MM.1S (cell line): ENCODE measurements around the gene VDAC1.

ENCODE experiments used
- DNase-seq: peaks from one replicate; pipeline ENCODE4 v3.0.0-alpha.2; 2015
- H2AFZ ChIP-seq: fragments of 300-600 bp; sonication (generic); 2 replicates; pipeline ENCODE4 v1.6.0; 2016; ENCODE audit warnings: antibody characterized with exemption, low read length
- H3F3A ChIP-seq: fragments of 300-600 bp; sonication (generic); 2 replicates; pipeline ENCODE4 v1.6.1; 2016; ENCODE audit warnings: mild to moderate bottlenecking, antibody characterized with exemption, low read length, moderate library complexity, mixed read lengths; ENCODE audit not compliant: insufficient read depth
- H3K27ac ChIP-seq: fragments of 300-600 bp; sonication (generic); 2 replicates; pipeline ENCODE4 v1.5.1; 2016; ENCODE audit warnings: mild to moderate bottlenecking, low read length
- H3K27me3 ChIP-seq: fragments of 300-600 bp; sonication (generic); replicated peaks from 2 replicates; pipeline ENCODE4 v1.6.0; 2016; ENCODE audit warnings: low read length; ENCODE audit not compliant: insufficient read depth
- H3K36me3 ChIP-seq: fragments of 300-600 bp; sonication (generic); replicated peaks from 2 replicates; pipeline ENCODE4 v1.6.1; 2016; ENCODE audit warnings: mild to moderate bottlenecking, low read length, mixed read lengths; ENCODE audit not compliant: insufficient read depth
- H3K4me1 ChIP-seq: fragments of 300-600 bp; sonication (generic); 2 replicates; pipeline ENCODE4 v1.6.1; 2016; ENCODE audit warnings: low read length, mixed read lengths
- H3K4me2 ChIP-seq: fragments of 300-600 bp; sonication (generic); 2 replicates; pipeline ENCODE4 v1.6.0; 2016; ENCODE audit warnings: low read depth, low read length
- H3K4me3 ChIP-seq: fragments of 300-600 bp; sonication (generic); 2 replicates; pipeline ENCODE4 v1.5.1; 2016; ENCODE audit warnings: low read length, mixed read lengths
- H3K79me2 ChIP-seq: fragments of 300-600 bp; sonication (generic); 2 replicates; pipeline ENCODE4 v1.6.1; 2016; ENCODE audit warnings: mixed run types, low read length, mixed read lengths
- H3K9ac ChIP-seq: fragments of 300-600 bp; sonication (generic); 2 replicates; pipeline ENCODE4 v1.6.1; 2016; ENCODE audit warnings: low read length, mixed read lengths
- H3K9me2 ChIP-seq: fragments of 300-600 bp; sonication (generic); replicated peaks from 2 replicates; pipeline ENCODE4 v1.6.1; 2016; ENCODE audit warnings: mild to moderate bottlenecking, low read length, mixed read lengths; ENCODE audit not compliant: insufficient read depth
- H3K9me3 ChIP-seq: fragments of 300-600 bp; sonication (generic); replicated peaks from 2 replicates; pipeline ENCODE4 v1.6.1; 2016; ENCODE audit warnings: mild to moderate bottlenecking, low read length, mixed read lengths; ENCODE audit not compliant: insufficient read depth
- H4K20me1 ChIP-seq: fragments of 300-600 bp; sonication (generic); 2 replicates; pipeline ENCODE4 v1.6.1; 2016; ENCODE audit warnings: mild to moderate bottlenecking, low read length, moderate library complexity, mixed read lengths; ENCODE audit not compliant: insufficient read depth
- EZH2 ChIP-seq: fragments of 300-600 bp; sonication (generic); optimal IDR thresholded peaks from 2 replicates; pipeline ENCODE3; 2017; ENCODE audit warnings: low read depth, mild to moderate bottlenecking, antibody characterized with exemption, low read length, mixed read lengths
- EZH2phosphoT487 ChIP-seq: fragments of 300-600 bp; sonication (generic); IDR thresholded peaks from 2 replicates; pipeline ENCODE4 v1.6.1; 2018; ENCODE audit warnings: antibody characterized with exemption, low read length
- TF ChIP-seq, protein P1 (sequence below): fragments of 300-600 bp; sonication (generic); IDR thresholded peaks from 2 replicates; pipeline ENCODE4 v1.5.1; 2016; ENCODE audit warnings: antibody characterized with exemption, low read length, mixed read lengths

Gene VDAC1

DNA sequence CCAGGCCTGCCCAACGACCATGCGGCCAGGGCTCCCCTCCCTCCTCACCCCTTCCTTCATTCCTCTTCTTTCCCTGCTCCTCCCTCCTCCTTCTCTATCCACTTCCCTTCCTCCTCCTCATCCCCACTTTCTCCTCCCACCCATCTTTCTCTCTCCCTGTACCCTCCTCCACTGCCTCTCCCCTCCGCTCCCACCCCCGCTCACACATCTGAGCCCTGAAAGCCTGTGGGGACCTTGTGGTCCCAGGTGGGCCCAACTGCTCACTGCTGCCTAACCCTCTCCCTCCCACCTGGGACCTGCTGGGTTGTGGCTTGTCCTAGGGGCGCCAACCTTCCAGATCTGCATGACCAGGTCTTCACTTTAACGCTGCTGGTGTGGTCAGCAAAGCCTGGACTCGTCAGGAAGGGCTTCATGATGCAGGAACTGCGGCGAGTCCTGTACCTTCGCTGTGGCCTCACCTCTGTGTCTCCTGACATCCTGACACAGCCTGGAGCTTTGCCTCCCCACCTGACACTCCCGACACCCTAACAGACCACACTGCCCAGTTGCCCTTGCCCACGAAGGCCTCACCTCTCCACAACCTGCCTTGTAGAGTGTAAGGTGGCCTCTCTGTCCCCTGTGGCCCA is 71.0 kb downstream of the VDAC1 start:
- Histone ChIP-seq H3F3A (0 out of 2 replicates have a peak, but pooled peaks cover under 1% of the 10 kb centered on the region), H3K36me3 (no peaks in the 10 kb centered on the region), H3K4me3 (no peak overlapping the region), H3K9me3 (no peaks in the 10 kb centered on the region), H3K9ac (no peak overlapping the region), H3K27ac (no peak overlapping the region), H2AFZ (no peak overlapping the region), H3K27me3 (no peaks in the 10 kb centered on the region), H3K79me2 (no peaks in the 10 kb centered on the region), H3K4me2 (no peak overlapping the region), H3K4me1 (no peaks in the 10 kb centered on the region), H3K9me2 (no peaks in the 10 kb centered on the region), H4K20me1 (no peaks in the 10 kb centered on the region)
- DNase-seq, result no peak
- TF ChIP-seq EZH2phosphoT487 (no peak), EZH2 (no peak)
- TF ChIP-seq, protein P1, sequence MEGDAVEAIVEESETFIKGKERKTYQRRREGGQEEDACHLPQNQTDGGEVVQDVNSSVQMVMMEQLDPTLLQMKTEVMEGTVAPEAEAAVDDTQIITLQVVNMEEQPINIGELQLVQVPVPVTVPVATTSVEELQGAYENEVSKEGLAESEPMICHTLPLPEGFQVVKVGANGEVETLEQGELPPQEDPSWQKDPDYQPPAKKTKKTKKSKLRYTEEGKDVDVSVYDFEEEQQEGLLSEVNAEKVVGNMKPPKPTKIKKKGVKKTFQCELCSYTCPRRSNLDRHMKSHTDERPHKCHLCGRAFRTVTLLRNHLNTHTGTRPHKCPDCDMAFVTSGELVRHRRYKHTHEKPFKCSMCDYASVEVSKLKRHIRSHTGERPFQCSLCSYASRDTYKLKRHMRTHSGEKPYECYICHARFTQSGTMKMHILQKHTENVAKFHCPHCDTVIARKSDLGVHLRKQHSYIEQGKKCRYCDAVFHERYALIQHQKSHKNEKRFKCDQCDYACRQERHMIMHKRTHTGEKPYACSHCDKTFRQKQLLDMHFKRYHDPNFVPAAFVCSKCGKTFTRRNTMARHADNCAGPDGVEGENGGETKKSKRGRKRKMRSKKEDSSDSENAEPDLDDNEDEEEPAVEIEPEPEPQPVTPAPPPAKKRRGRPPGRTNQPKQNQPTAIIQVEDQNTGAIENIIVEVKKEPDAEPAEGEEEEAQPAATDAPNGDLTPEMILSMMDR, result no peak

- Histone ChIP-seq H2AFZ (no peak overlapping the region), H3K4me1 (no peaks in the 10 kb centered on the region), H3F3A (no peaks in the 10 kb centered on the region), H3K79me2 (no peaks in the 10 kb centered on the region), H3K27me3 (no peaks in the 10 kb centered on the region), H4K20me1 (no peaks in the 10 kb centered on the region), H3K9ac (no peak overlapping the region), H3K4me2 (no peak overlapping the region), H3K27ac (no peak overlapping the region), H3K36me3 (no peaks in the 10 kb centered on the region), H3K9me2 (no peaks in the 10 kb centered on the region), H3K4me3 (no peak overlapping the region), H3K9me3 (no peaks in the 10 kb centered on the region)
- TF ChIP-seq EZH2phosphoT487 (no peak), EZH2 (no peak)
- TF ChIP-seq, protein P1, result no peak
- no peak for DNase-seq
Observed at GRCh38 chr5:133933169-133933509, 71.6 kb downstream of the VDAC1 start.

GRCh38 chr5:133932441-133933168 is 72.2 kb downstream of the VDAC1 start:
- Histone ChIP-seq H2AFZ (no peak overlapping the region), H3K79me2 (no peaks in the 10 kb centered on the region), H3K9ac (no peak overlapping the region), H3K9me2 (no peaks in the 10 kb centered on the region), H3K4me2 (no peak overlapping the region), H3K36me3 (no peaks in the 10 kb centered on the region), H3K27ac (no peak overlapping the region), H3K27me3 (no peaks in the 10 kb centered on the region), H3F3A (no peaks in the 10 kb centered on the region), H4K20me1 (no peaks in the 10 kb centered on the region), H3K9me3 (no peaks in the 10 kb centered on the region), H3K4me3 (no peak overlapping the region), H3K4me1 (no peaks in the 10 kb centered on the region)
- TF ChIP-seq, protein P1, result no peak
- TF ChIP-seq EZH2phosphoT487, result no peak
- no peak for DNase-seq
